Spleen (tissue), 7 donors: ENCODE data around the gene COL26A1.
"Not testable (repeated sequence)": the region's sequence is repeated elsewhere in the genome, so short reads cannot be mapped to it uniquely, and the experiment has no call there.

ENCODE experiments used
- CTCF ChIP-seq, 11 experiments: fragments of 200-600 bp in 7 of 11; fragments of 450-650 bp in 4 of 11; sonication (generic) in 4 of 11; IDR thresholded peaks in 8 of 11; conservative IDR thresholded peaks in 3 of 11; 1 replicate in 7 of 11; 2 replicates in 4 of 11; pipeline versions ENCODE4 v1.4.0 to v1.8.0; 2016 to 2021; ENCODE audit warnings: antibody characterized with exemption in 11 of 11, inconsistent platforms in 4 of 11, mild to moderate bottlenecking in 1 of 11
- POLR2A ChIP-seq, 3 donors: fragments of 450-650 bp; IDR thresholded peaks; one replicate each; pipeline ENCODE4 v1.5.1; 2017; ENCODE audit warnings: antibody characterized with exemption in 3 of 3, mild to moderate bottlenecking in 1 of 3
- POLR2AphosphoS5 ChIP-seq, 3 donors: sonication (generic); formaldehyde crosslinking; IDR thresholded peaks; one replicate each; pipeline ENCODE4 v1.5.1; 2017; ENCODE audit warnings: antibody characterized with exemption in 3 of 3
- donor health status: DM: no; HTN: no; CAD: no; lungs with moderate emphysema.
- donor health status: DM: no; HTN: no; CAD: no.
- donor health status: DM: no; HTN: no; CAD: no.

- TF ChIP-seq CTCF (IDR thresholded peaks at IDR 0.05 in 8 of 11, conservative IDR thresholded peaks at IDR 0.05 in 3 of 11); POLR2A (IDR thresholded peaks at IDR 0.05); POLR2AphosphoS5 (IDR thresholded peaks at IDR 0.05): not testable (repeated sequence)
These were observed 198.6 kb downstream of the COL26A1 start for GRCh38 chr7:101561293-101561692.
